NCI-H2227 (cell line): ENCODE data around the gene C1orf146.
"Not testable (repeated sequence)": the region's sequence is repeated elsewhere in the genome, so short reads cannot be mapped to it uniquely, and the experiment has no call there.

ENCODE experiments used
- DNase-seq: peaks from one replicate; lab custom pipeline; 2025; ENCODE audit not compliant: unreplicated experiment; lab: John Stamatoyannopoulos, UW

The C1orf146 gene

GRCh38 chr1:92217721-92218120 lies at the start of gene C1orf146:
C1orf146 (plus strand) TSS chr1:92217915; CDS start chr1:92231421, 13,506 bp downstream.
- DNase-seq: no peak

GRCh38 chr1:92168657-92169056 lies 49.1 kb upstream of the C1orf146 start:
- peak; percentile 85 for DNase-seq

GRCh38 chr1:92169214-92170005 lies 48.3 kb upstream of the C1orf146 start:
- no peak for DNase-seq

- no peak for DNase-seq
Observed at GRCh38 chr1:92184632-92185031, 33.1 kb upstream of the C1orf146 start.

GRCh38 chr1:92186081-92186480 lies 31.6 kb upstream of the C1orf146 start:
- DNase-seq: no peak

- DNase-seq: no peak
Observed at GRCh38 chr1:92188436-92189255, 29.1 kb upstream of the C1orf146 start.

- DNase-seq: no peak
Observed at GRCh38 chr1:92191726-92192125, 26.0 kb upstream of the C1orf146 start.

GRCh38 chr1:92192246-92192645 lies 25.5 kb upstream of the C1orf146 start:
- DNase-seq: no peak

- DNase-seq: no peak
Observed at GRCh38 chr1:92194511-92194910, 23.2 kb upstream of the C1orf146 start.

- DNase-seq: no peak
Observed at GRCh38 chr1:92201973-92202372, 15.7 kb upstream of the C1orf146 start.

GRCh38 chr1:92203105-92203504 lies 14.6 kb upstream of the C1orf146 start:
- DNase-seq: no peak

- DNase-seq: no peak
Observed at GRCh38 chr1:92210701-92211100, 7.0 kb upstream of the C1orf146 start.

GRCh38 chr1:92211166-92211565 lies 6.5 kb upstream of the C1orf146 start:
- DNase-seq: no peak

GRCh38 chr1:92218559-92218958 lies 844 bp downstream of the C1orf146 start:
- no peak for DNase-seq

GRCh38 chr1:92219028-92219427 lies 1.3 kb downstream of the C1orf146 start:
- DNase-seq: no peak

GRCh38 chr1:92228401-92228800 lies 10.7 kb downstream of the C1orf146 start:
- DNase-seq: no peak

- DNase-seq: no peak
Observed at GRCh38 chr1:92230736-92231135, 13.0 kb downstream of the C1orf146 start.

- no peak for DNase-seq
Observed at GRCh38 chr1:92240034-92240433, 22.3 kb downstream of the C1orf146 start.

GRCh38 chr1:92244376-92244775 lies 26.7 kb downstream of the C1orf146 start:
- no peak for DNase-seq

- DNase-seq: not testable (repeated sequence)
Observed at GRCh38 chr1:92254714-92255113, 37.0 kb downstream of the C1orf146 start.

- DNase-seq: no peak
Observed at GRCh38 chr1:92259350-92259749, 41.6 kb downstream of the C1orf146 start.

- no peak for DNase-seq
Observed at GRCh38 chr1:92262516-92262915, 44.8 kb downstream of the C1orf146 start.
